Left ventricle myocardium superior (tissue), 1 donor: Measurements from ENCODE around the gene SPEM3. TPM values are rescaled to one million over a fixed set of nuclear protein-coding genes. Genes with fewer than 3 reads are reported as not detected.
"Not testable (repeated sequence)": the region's sequence is repeated elsewhere in the genome, so short reads cannot be mapped to it uniquely, and the experiment has no call there.

ENCODE experiments used
- ATAC-seq: fragments of 200-7000 bp; cut with Tn5 transposase; one replicate; pipeline ENCODE4 v1.9.1; 2020; ENCODE audit warnings: mild to moderate bottlenecking, moderate library complexity
- DNase-seq: peaks from one replicate; pipeline ENCODE4 v3.0.0-alpha.2; 2020
- intact Hi-C: fragments of 100-400 bp; cut with micrococcal nuclease; formaldehyde crosslinking; loops from one replicate; pipeline ENCODE4 v1.11.0; 2022
- total RNA-seq: library from RNA; stranded (reverse); fragmentation: NEBNext Ultra II Directional; extraction: Animal tissue kit (Norgen Biotek cat#: 25700); gene quantifications from one replicate; pipeline ENCODE4 v1.2.1, GENCODE V29; 2021
- donor health status: DM: no; HTN: yes; CAD: no; lungs with severe emphysema.

Gene SPEM3
- total RNA-seq, 1 donor from 2014 or later: not detected

DNA sequence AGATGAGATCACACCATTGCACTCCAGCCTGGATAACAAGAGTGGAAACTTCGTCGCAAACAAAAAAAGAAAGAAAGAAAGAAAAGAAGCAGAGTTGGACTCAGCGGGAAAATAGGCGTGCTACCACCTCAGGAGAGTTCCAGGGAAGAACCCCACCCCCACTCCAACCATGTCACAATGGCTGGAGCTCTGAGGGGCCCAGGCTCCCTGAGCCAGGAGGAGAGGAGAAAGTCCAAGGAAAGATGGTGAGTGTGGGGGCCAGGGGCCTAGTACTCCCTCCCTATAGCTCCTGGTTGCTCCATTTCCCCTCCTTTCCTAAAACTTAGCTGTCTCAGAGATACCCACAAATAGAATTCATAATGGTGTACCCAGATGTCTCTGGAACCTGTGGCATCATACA, 52.6 kb downstream of the SPEM3 start, which contains the start of gene SLC35G6:
Gene SLC35G6 (plus strand): TSS at position 172 of the 400 bp plus-strand sequence. CDS start 71 bp downstream, at position 243.
- DNase-seq, intact Hi-C loops, ATAC-seq: not testable (repeated sequence)

DNA sequence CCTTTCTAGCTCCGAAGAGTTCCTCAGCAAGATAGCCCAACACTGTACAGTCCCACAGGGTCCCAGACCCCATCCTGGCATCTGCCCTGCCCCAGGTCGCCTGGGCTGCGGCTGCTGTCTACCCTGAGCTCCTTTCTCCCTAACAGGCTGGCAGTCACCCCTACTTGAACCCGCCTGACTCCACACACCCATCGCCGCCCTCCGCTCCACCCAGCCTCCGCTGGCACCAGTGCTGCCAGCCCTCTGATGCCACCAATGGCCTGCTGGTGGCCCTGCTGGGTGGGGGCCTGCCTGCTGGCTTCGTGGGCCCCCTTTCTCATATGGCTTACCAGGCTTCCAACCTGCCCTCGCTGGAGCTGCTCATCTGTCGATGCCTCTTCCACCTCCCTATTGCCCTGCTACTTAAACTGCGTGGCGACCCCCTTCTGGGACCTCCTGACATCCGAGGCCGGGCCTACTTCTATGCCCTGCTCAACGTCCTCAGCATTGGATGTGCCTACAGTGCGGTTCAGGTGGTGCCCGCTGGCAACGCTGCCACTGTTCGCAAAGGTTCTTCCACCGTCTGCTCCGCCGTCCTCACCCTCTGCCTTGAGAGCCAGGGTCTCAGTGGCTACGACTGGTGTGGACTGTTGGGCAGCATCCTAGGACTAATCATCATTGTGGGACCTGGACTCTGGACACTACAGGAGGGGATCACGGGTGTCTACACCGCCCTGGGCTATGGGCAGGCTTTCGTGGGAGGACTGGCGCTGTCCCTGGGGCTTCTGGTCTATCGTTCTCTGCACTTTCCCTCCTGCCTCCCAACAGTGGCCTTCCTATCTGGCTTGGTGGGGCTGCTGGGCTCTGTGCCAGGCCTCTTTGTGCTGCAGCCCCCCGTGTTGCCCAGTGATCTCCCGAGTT, 53.4 kb downstream of the SPEM3 start:
- DNase-seq, ATAC-seq, intact Hi-C loops: not testable (repeated sequence)

Other genes starting within 250 kb of the SPEM3 start
- gene ASGR1, start 249.5 kb upstream of the SPEM3 start, total RNA-seq: 0.30 TPM
- 21.3 TPM for gene DLG4, start 209.0 kb upstream of the SPEM3 start, total RNA-seq
- gene ACADVL, start 208.9 kb upstream of the SPEM3 start, total RNA-seq: 2,270 TPM
- gene DVL2, start 194.3 kb upstream of the SPEM3 start, total RNA-seq: 23.5 TPM
- gene PHF23, start 189.4 kb upstream of the SPEM3 start, total RNA-seq: 29.4 TPM
- 456 TPM for gene GABARAP, start 186.4 kb upstream of the SPEM3 start, total RNA-seq
- gene CTDNEP1, start 177.1 kb upstream of the SPEM3 start, total RNA-seq: 122 TPM
- gene ELP5, start 176.6 kb upstream of the SPEM3 start, total RNA-seq: 85.3 TPM
- gene CLDN7, start 166.4 kb upstream of the SPEM3 start, total RNA-seq: 1.8 TPM
- 170 TPM for gene SLC2A4, start 147.1 kb upstream of the SPEM3 start, total RNA-seq
- 0.77 TPM for gene YBX2, start 134.2 kb upstream of the SPEM3 start, total RNA-seq
- 311 TPM for gene EIF5A, start 121.2 kb upstream of the SPEM3 start, total RNA-seq
- 75.0 TPM for gene GPS2, start 113.5 kb upstream of the SPEM3 start, total RNA-seq
- gene NEURL4, start 99.5 kb upstream of the SPEM3 start, total RNA-seq: 34.7 TPM
- 17.3 TPM for gene ACAP1, start 92.3 kb upstream of the SPEM3 start, total RNA-seq
- 3.6 TPM for gene KCTD11, start 76.7 kb upstream of the SPEM3 start, total RNA-seq
- not detected for gene TMEM95, start 73.7 kb upstream of the SPEM3 start, total RNA-seq
- 2.2 TPM for gene TNK1, start 47.8 kb upstream of the SPEM3 start, total RNA-seq
- 16.1 TPM for gene PLSCR3, start 34.3 kb upstream of the SPEM3 start, total RNA-seq
- gene TMEM256, start 24.8 kb upstream of the SPEM3 start, total RNA-seq: 53.5 TPM
- 6.5 TPM for gene NLGN2, start 21.0 kb upstream of the SPEM3 start, total RNA-seq
- not detected for gene SPEM1, start 8.5 kb upstream of the SPEM3 start, total RNA-seq
- not detected for gene SPEM2, start 3.2 kb upstream of the SPEM3 start, total RNA-seq
- gene TMEM102, start 6.6 kb downstream of the SPEM3 start, total RNA-seq: 2.1 TPM
- gene FGF11, start 10.7 kb downstream of the SPEM3 start, total RNA-seq: 13.8 TPM
- gene CHRNB1, start 16.2 kb downstream of the SPEM3 start, total RNA-seq: 9.6 TPM
- 70.9 TPM for gene ZBTB4, start 50.8 kb downstream of the SPEM3 start, total RNA-seq
- gene SLC35G6, start 52.6 kb downstream of the SPEM3 start, total RNA-seq: not detected
- 39.1 TPM for gene POLR2A, start 55.5 kb downstream of the SPEM3 start, total RNA-seq
- 36.9 TPM for gene TNFSF12, start 120.2 kb downstream of the SPEM3 start, total RNA-seq
- gene TNFSF13, start 129.9 kb downstream of the SPEM3 start, total RNA-seq: 8.5 TPM
- 32.8 TPM for gene SENP3, start 133.1 kb downstream of the SPEM3 start, total RNA-seq
- gene CD68, start 150.8 kb downstream of the SPEM3 start, total RNA-seq: 26.6 TPM
- gene MPDU1, start 155.0 kb downstream of the SPEM3 start, total RNA-seq: 28.0 TPM
- gene SOX15, start 161.2 kb downstream of the SPEM3 start, total RNA-seq: 1.2 TPM
- 103 TPM for gene FXR2, start 186.0 kb downstream of the SPEM3 start, total RNA-seq
- 74.4 TPM for gene SAT2, start 199.0 kb downstream of the SPEM3 start, total RNA-seq
- not detected for gene SHBG, start 201.3 kb downstream of the SPEM3 start, total RNA-seq
- 3.2 TPM for gene ATP1B2, start 222.1 kb downstream of the SPEM3 start, total RNA-seq